ENCODE results near the gene GRAMD1B. TPM values are rescaled to one million over a fixed set of nuclear protein-coding genes. Genes with fewer than 3 reads are reported as not detected.
"Not testable (repeated sequence)": the region's sequence is repeated elsewhere in the genome, so short reads cannot be mapped to it uniquely, and the experiment has no call there.

Gene GRAMD1B
- total RNA-seq, 1 experiment from 2014 or later = 12.7 TPM

DNA sequence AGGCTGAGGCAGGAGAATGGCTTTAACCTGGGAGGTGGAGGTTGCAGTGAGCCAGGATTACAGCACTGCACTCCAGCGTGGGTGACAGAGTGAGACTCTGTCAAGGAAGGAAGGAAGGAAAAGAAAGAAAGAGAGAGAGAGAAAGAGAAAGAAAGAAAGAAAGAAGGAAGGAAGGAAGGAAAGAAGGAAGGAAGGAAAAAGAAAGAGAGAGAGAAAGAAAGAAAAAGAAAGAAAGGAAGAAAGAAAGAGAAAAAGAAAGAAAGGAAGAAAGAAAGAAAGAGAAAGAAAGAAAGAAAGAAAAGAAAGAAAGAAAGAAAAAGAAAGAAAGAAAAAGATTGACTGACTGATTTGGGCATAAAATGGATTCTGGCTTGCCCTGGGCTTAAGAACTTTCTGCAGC is 36.1 kb downstream of the GRAMD1B start:
- H3K27ac ChIP-seq (ENCODE audit: low read depth, low read length); H3K9ac ChIP-seq (ENCODE audit: low read length); H4K20me1 ChIP-seq (ENCODE audit: insufficient read depth); H3K4me3 ChIP-seq (replicated peaks in 1 of 2; ENCODE audit: low read depth in 1 of 2, low read length in 2 of 2); RAD21 ChIA-PET (ENCODE audit: low non-redundant PET in 1 of 2, low total read pairs in 2 of 2, uncharacterized antibody in 2 of 2, unreplicated experiment in 2 of 2); DNase-seq (ENCODE audit: low read depth, low spot score); intact Hi-C loops (cut with micrococcal nuclease); H3K36me3 ChIP-seq (ENCODE audit: control insufficient read depth in 1 of 2, insufficient read depth in 2 of 2, low read length in 2 of 2); H3K79me2 ChIP-seq (ENCODE audit: insufficient read depth, low read length); H3K4me1 ChIP-seq (ENCODE audit: control insufficient read depth in 1 of 2, insufficient read depth in 2 of 2, low read length in 2 of 2); H3K9me3 ChIP-seq (ENCODE audit: control insufficient read depth in 1 of 2, insufficient read depth in 1 of 2, low read depth in 1 of 2, low read length in 2 of 2); CTCF ChIA-PET; H2AFZ ChIP-seq (ENCODE audit: low read depth, low read length, poor library complexity, severe bottlenecking); H3K27me3 ChIP-seq (ENCODE audit: insufficient read depth, low read length); ATAC-seq; H3K9me2 ChIP-seq (ENCODE audit: insufficient read depth); BruUV-seq (replicated peaks); H3K4me2 ChIP-seq (ENCODE audit: low read length): not testable (repeated sequence)
- POLR2A ChIA-PET = interaction anchor here (0.7 kb wide), 1 partner anchor 190 kb away, joined by 4 read pairs; no protein-coding TSS in a partner anchor

DNA sequence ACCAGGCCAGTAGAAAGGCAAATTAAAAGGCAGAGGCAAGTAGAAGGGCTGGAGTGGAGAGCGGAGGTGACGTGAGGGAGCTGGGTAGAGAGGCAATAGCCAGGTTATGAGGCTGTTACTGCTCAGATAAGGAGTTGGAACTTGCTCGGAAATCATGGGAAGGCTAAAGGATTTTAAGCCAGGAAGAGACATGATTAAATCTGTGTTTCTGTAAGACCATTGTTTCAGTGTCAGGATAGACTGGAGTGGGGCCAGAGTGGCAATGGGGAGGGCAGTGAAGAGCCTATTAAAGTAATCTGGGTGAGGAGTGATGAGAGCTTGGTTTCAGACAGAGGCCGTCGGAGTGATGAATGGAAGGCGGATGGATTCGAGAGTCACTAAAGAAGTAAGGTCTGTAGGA is 39.0 kb downstream of the GRAMD1B start:
- no peak for TF ChIP-seq POLR2AphosphoS5 (IDR thresholded peaks at IDR 0.05; ENCODE audit: low read depth, low read length)
- TF ChIP-seq, protein P1, sequence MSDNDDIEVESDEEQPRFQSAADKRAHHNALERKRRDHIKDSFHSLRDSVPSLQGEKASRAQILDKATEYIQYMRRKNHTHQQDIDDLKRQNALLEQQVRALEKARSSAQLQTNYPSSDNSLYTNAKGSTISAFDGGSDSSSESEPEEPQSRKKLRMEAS (IDR thresholded peaks at IDR 0.05) = no peak
- no peak for TF ChIP-seq ZFX (IDR thresholded peaks at IDR 0.05)
- TF ChIP-seq EZH2phosphoT487 (IDR thresholded peaks at IDR 0.05; ENCODE audit: borderline replicate concordance) = no peak
- no peak for TF ChIP-seq SRF (IDR thresholded peaks at IDR 0.05; ENCODE audit: low read depth)
- TF ChIP-seq, protein P2, sequence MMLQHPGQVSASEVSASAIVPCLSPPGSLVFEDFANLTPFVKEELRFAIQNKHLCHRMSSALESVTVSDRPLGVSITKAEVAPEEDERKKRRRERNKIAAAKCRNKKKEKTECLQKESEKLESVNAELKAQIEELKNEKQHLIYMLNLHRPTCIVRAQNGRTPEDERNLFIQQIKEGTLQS (IDR thresholded peaks at IDR 0.05) = no peak
- no peak for TF ChIP-seq TCF7L2 (IDR thresholded peaks at IDR 0.05; ENCODE audit: borderline replicate concordance, extremely low read depth, insufficient read depth, insufficient read length)
- no peak for TF ChIP-seq ELF1 (IDR thresholded peaks at IDR 0.05; ENCODE audit: borderline replicate concordance, low read depth)
- TF ChIP-seq SIN3A (IDR thresholded peaks at IDR 0.05; ENCODE audit: low read depth) = no peak
- no peak for TF ChIP-seq RAD21 (IDR thresholded peaks at IDR 0.05; ENCODE audit: low read depth)
- TF ChIP-seq, protein P3, sequence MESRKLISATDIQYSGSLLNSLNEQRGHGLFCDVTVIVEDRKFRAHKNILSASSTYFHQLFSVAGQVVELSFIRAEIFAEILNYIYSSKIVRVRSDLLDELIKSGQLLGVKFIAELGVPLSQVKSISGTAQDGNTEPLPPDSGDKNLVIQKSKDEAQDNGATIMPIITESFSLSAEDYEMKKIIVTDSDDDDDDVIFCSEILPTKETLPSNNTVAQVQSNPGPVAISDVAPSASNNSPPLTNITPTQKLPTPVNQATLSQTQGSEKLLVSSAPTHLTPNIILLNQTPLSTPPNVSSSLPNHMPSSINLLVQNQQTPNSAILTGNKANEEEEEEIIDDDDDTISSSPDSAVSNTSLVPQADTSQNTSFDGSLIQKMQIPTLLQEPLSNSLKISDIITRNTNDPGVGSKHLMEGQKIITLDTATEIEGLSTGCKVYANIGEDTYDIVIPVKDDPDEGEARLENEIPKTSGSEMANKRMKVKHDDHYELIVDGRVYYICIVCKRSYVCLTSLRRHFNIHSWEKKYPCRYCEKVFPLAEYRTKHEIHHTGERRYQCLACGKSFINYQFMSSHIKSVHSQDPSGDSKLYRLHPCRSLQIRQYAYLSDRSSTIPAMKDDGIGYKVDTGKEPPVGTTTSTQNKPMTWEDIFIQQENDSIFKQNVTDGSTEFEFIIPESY (IDR thresholded peaks at IDR 0.05; ENCODE audit: extremely low read depth, insufficient replicate concordance, low read length) = no peak
- TF ChIP-seq YY1 (IDR thresholded peaks at IDR 0.05; ENCODE audit: extremely low read depth, insufficient replicate concordance, low read depth, low read length) = no peak
- TF ChIP-seq, protein P4, sequence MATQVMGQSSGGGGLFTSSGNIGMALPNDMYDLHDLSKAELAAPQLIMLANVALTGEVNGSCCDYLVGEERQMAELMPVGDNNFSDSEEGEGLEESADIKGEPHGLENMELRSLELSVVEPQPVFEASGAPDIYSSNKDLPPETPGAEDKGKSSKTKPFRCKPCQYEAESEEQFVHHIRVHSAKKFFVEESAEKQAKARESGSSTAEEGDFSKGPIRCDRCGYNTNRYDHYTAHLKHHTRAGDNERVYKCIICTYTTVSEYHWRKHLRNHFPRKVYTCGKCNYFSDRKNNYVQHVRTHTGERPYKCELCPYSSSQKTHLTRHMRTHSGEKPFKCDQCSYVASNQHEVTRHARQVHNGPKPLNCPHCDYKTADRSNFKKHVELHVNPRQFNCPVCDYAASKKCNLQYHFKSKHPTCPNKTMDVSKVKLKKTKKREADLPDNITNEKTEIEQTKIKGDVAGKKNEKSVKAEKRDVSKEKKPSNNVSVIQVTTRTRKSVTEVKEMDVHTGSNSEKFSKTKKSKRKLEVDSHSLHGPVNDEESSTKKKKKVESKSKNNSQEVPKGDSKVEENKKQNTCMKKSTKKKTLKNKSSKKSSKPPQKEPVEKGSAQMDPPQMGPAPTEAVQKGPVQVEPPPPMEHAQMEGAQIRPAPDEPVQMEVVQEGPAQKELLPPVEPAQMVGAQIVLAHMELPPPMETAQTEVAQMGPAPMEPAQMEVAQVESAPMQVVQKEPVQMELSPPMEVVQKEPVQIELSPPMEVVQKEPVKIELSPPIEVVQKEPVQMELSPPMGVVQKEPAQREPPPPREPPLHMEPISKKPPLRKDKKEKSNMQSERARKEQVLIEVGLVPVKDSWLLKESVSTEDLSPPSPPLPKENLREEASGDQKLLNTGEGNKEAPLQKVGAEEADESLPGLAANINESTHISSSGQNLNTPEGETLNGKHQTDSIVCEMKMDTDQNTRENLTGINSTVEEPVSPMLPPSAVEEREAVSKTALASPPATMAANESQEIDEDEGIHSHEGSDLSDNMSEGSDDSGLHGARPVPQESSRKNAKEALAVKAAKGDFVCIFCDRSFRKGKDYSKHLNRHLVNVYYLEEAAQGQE (IDR thresholded peaks at IDR 0.05; ENCODE audit: low read depth) = no peak
- TF ChIP-seq FOSL1 (IDR thresholded peaks at IDR 0.05; ENCODE audit: low read depth) = no peak
- TF ChIP-seq EGR1 (IDR thresholded peaks at IDR 0.05; ENCODE audit: low read depth) = no peak
- no peak for TF ChIP-seq POLR2A (IDR thresholded peaks at IDR 0.05; ENCODE audit: borderline replicate concordance, extremely low read depth, insufficient read depth, insufficient read length)
- Histone ChIP-seq H3K9me3 (ENCODE audit: control insufficient read depth in 1 of 2, insufficient read depth in 1 of 2, low read depth in 1 of 2, low read length in 2 of 2) (no peaks in the 10 kb centered on the region), H3K4me3 (replicated peaks in 1 of 2; ENCODE audit: low read depth in 1 of 2, low read length in 2 of 2) (no peak overlapping the region), H3K27ac (ENCODE audit: low read depth, low read length) (no peak overlapping the region), H4K20me1 (ENCODE audit: insufficient read depth) (no peaks in the 10 kb centered on the region), H3K27me3 (ENCODE audit: insufficient read depth, low read length) (no peaks in the 10 kb centered on the region), H2AFZ (ENCODE audit: low read depth, low read length, poor library complexity, severe bottlenecking) (no peak overlapping the region), H3K36me3 (ENCODE audit: control insufficient read depth in 1 of 2, insufficient read depth in 2 of 2, low read length in 2 of 2) (no peaks in the 10 kb centered on the region), H3K4me1 (ENCODE audit: control insufficient read depth in 1 of 2, insufficient read depth in 2 of 2, low read length in 2 of 2) (peaks cover 2 to 8% of the 10 kb centered on the region in 2 experiments), H3K79me2 (ENCODE audit: insufficient read depth, low read length) (no peaks in the 10 kb centered on the region), H3K9ac (ENCODE audit: low read length) (no peak overlapping the region), H3K4me2 (ENCODE audit: low read length) (no peak overlapping the region), H3K9me2 (ENCODE audit: insufficient read depth) (no peaks in the 10 kb centered on the region)
- intact Hi-C loops (cut with micrococcal nuclease) = no loop called here
- no peak for ATAC-seq
- no TSS peak for BruUV-seq (replicated peaks)
- CTCF ChIA-PET = interaction anchor here (0.9 kb wide), 1 partner anchor 9 kb away, joined by 4 read pairs; no protein-coding TSS in a partner anchor
- POLR2A ChIA-PET = interaction anchor here (0.7 kb wide), 1 partner anchor 1529 kb away, joined by 4 read pairs; no protein-coding TSS in a partner anchor
- DNase-seq (ENCODE audit: low read depth, low spot score) = no peak
- RAD21 ChIA-PET (ENCODE audit: low non-redundant PET in 1 of 2, low total read pairs in 2 of 2, uncharacterized antibody in 2 of 2, unreplicated experiment in 2 of 2) = no interaction called here
